GM12878 (cell line): ENCODE results near the gene OSCP1. TPM values are rescaled to one million over a fixed set of nuclear protein-coding genes. Genes with fewer than 3 reads are reported as not detected.

ENCODE experiments used
- ATAC-seq: fragments of 200-7000 bp; cut with Tn5 transposase; 3 replicates; pipeline ENCODE4 v1.9.1; 2020; ENCODE audit warnings: mild to moderate bottlenecking, moderate library complexity
- BruUV-seq: library from RNA; stranded (reverse); fragments of 400-500 nt; replicated peaks from 2 replicates; lab custom pipeline; 2021; lab: Mats Ljungman, UMichigan
- CTCF ChIA-PET: fragments of 300-600 bp; sonication (Branson Sonifier 250); formaldehyde crosslinking; extraction: SDS; loops from one replicate; lab custom pipeline; 2021; ENCODE audit warnings: inconsistent platforms; lab: Yijun Ruan, JAX
- POLR2A ChIA-PET: fragments of 350-600 bp; formaldehyde crosslinking; extraction: SDS; loops from one replicate; lab custom pipeline; 2021; ENCODE audit warnings: inconsistent platforms; lab: Charles Lee
- RAD21 ChIA-PET: fragments of 300-600 bp; sonication (Branson Sonifier 250); formaldehyde crosslinking; loops from one replicate; lab custom pipeline; 2023; ENCODE audit warnings: antibody characterized with exemption; ENCODE audit not compliant: unreplicated experiment; lab: Charles Lee
- SMC1A ChIA-PET: fragments of 300-600 bp; sonication (Branson Sonifier 250); formaldehyde crosslinking; loops from one replicate; lab custom pipeline; 2023; ENCODE audit not compliant: unreplicated experiment, uncharacterized antibody; lab: Charles Lee
- DNase-seq: peaks from one replicate; pipeline ENCODE4 v3.0.0-alpha.2; 2011; ENCODE audit warnings: low read depth, low spot score
- FAIRE-seq: peaks from 3 replicates; lab custom pipeline; 2011; peaks lifted over from hg19 to GRCh38; lab: Jason Lieb, UNC
- H2AFZ ChIP-seq: 2 replicates; pipeline ENCODE4 v1.6.0; 2011; ENCODE audit warnings: low read depth, low read length, control low read depth; ENCODE audit not compliant: control insufficient read depth
- H3K27ac ChIP-seq: 2 replicates; pipeline ENCODE4 v1.5.1; 2011; ENCODE audit warnings: control low read depth; ENCODE audit not compliant: control insufficient read depth, insufficient read depth
- H3K27me3 ChIP-seq, 2 experiments: replicated peaks in 1 of 2; 2 replicates each; pipeline versions ENCODE4 v1.6.0 to v1.6.1; 2011; ENCODE audit warnings: low read length in 1 of 2; ENCODE audit not compliant: control insufficient read depth in 2 of 2, insufficient read depth in 2 of 2
- H3K36me3 ChIP-seq, 2 experiments: 2 replicates each; pipeline ENCODE4 v1.5.1; 2011; ENCODE audit warnings: low read length in 1 of 2; ENCODE audit not compliant: control insufficient read depth in 2 of 2, insufficient read depth in 2 of 2
- H3K4me1 ChIP-seq: 2 replicates; pipeline ENCODE4 v1.6.1; 2011; ENCODE audit warnings: mild to moderate bottlenecking, low read length, moderate library complexity, mixed read lengths; ENCODE audit not compliant: control insufficient read depth, insufficient read depth
- H3K4me2 ChIP-seq: 2 replicates; pipeline ENCODE4 v1.6.0; 2011; ENCODE audit warnings: control low read depth; ENCODE audit not compliant: control insufficient read depth, insufficient read depth
- H3K4me3 ChIP-seq: fragments of 200-600 bp; sonication (generic); 2 replicates; pipeline ENCODE4 v1.5.1; 2016
- H3K79me2 ChIP-seq: 2 replicates; pipeline ENCODE4 v1.6.0; 2011; ENCODE audit warnings: low read length; ENCODE audit not compliant: control insufficient read depth, insufficient read depth
- H3K9ac ChIP-seq: 2 replicates; pipeline ENCODE4 v1.8.0; 2011; ENCODE audit warnings: low read length, control low read depth, mixed read lengths; ENCODE audit not compliant: control insufficient read depth, insufficient read depth
- H3K9me3 ChIP-seq: replicated peaks from 3 replicates; pipeline ENCODE4 v1.5.1; 2011; ENCODE audit warnings: mild to moderate bottlenecking, low read length; ENCODE audit not compliant: control insufficient read depth, insufficient read depth
- H4K20me1 ChIP-seq: 2 replicates; pipeline ENCODE4 v1.6.0; 2011; ENCODE audit not compliant: control insufficient read depth, insufficient read depth
- ATF2 ChIP-seq: IDR thresholded peaks from 2 replicates; pipeline ENCODE4 v1.6.1; 2012; ENCODE audit warnings: low read length, inconsistent platforms
- CREB1 ChIP-seq: IDR thresholded peaks from 2 replicates; pipeline ENCODE4 v1.6.1; 2012; ENCODE audit warnings: low read depth, mild to moderate bottlenecking, inconsistent platforms
- HDAC2 ChIP-seq: fragments of 200-600 bp; sonication (generic); IDR thresholded peaks from 2 replicates; pipeline ENCODE4 v1.6.1; 2017
- HDAC6 ChIP-seq: fragments of 200-600 bp; sonication (generic); IDR thresholded peaks from one replicate; pipeline ENCODE4 v1.8.0; 2017; ENCODE audit warnings: antibody characterized with exemption; ENCODE audit not compliant: unreplicated experiment
- MEF2B ChIP-seq: fragments of 450-650 bp; IDR thresholded peaks from 2 replicates; pipeline ENCODE4 v1.6.1; 2018; ENCODE audit warnings: mild to moderate bottlenecking, moderate library complexity; ENCODE audit not compliant: partially characterized antibody, poor library complexity, severe bottlenecking
- POLR2AphosphoS5 ChIP-seq: IDR thresholded peaks from 2 replicates; pipeline ENCODE4 v1.6.1; 2011; ENCODE audit warnings: mild to moderate bottlenecking, low read length, inconsistent platforms
- ZSCAN29 ChIP-seq: fragments of 450-650 bp; IDR thresholded peaks from 2 replicates; pipeline ENCODE4 v1.6.1; 2017; ENCODE audit warnings: mild to moderate bottlenecking, moderate library complexity
- WGBS: methylation state at CpG from one replicate; pipeline ENCODE4 v1.1.6; 2016; ENCODE audit warnings: low lambda C conversion rate; ENCODE audit not compliant: insufficient replicate concordance, insufficient coverage; ENCODE audit errors: missing lambda C conversion rate; 5-methylcytosine and 5-hydroxymethylcytosine counted together
- in situ Hi-C: fragments of 300-500 bp; cut with MboI; formaldehyde crosslinking; loops from 9 replicates; pipeline ENCODE4 v1.14.3; 2018; ENCODE audit warnings: mixed read lengths
- intact Hi-C: fragments of 100-400 bp; cut with micrococcal nuclease; formaldehyde crosslinking; loops from one replicate; pipeline ENCODE4 v1.14.2; 2022; ENCODE audit not compliant: unreplicated experiment
- polyA plus RNA-seq, 11 experiments: library from polyadenylated mRNA; depleted of rRNA in 4 of 11; unstranded in 6 of 11; stranded (reverse) in 5 of 11; fragments of >200 nt; fragmentation: Nextera tagmentation in 4 of 11; fragmentation: Illumina TruSeq in 1 of 11; extraction: Ambion mirVana in 4 of 11; extraction: Trizol in 1 of 11; gene quantifications; 1 replicate in 1 of 11; 2 replicates in 10 of 11; pipeline versions ENCODE4 v1.2.1 to v1.2.3, GENCODE V29; 2011 to 2016; ENCODE audit warnings: inconsistent platforms in 2 of 11, missing spikeins in 2 of 11, low read depth in 1 of 11
- total RNA-seq, 4 experiments: library from RNA; depleted of rRNA in 3 of 4; stranded (reverse); fragments of >200 nt in 3 of 4; fragmentation: Illumina TruSeq in 1 of 4; extraction: Trizol in 1 of 4; gene quantifications; 2 replicates each; pipeline versions ENCODE4 v1.2.1 to v1.2.3, GENCODE V29; 2013 to 2021
- TF ChIP-seq, protein P1 (sequence below): fragments of 450-650 bp; IDR thresholded peaks from 2 replicates; pipeline ENCODE4 v1.6.1; 2017; ENCODE audit warnings: mild to moderate bottlenecking, low read depth, inconsistent platforms; ENCODE audit not compliant: poor library complexity, severe bottlenecking
- TF ChIP-seq, protein P2 (sequence below): fragments of 450-650 bp; IDR thresholded peaks from 2 replicates; pipeline ENCODE4 v1.6.1; 2018; ENCODE audit warnings: mild to moderate bottlenecking, low read depth, moderate library complexity; ENCODE audit not compliant: partially characterized antibody

OSCP1 gene
- total and polyA plus RNA-seq, 10 of the 15 experiments (the other 5 are each of a cell fraction or from before 2014, with no cell fraction given) = 1.8 to 5.9 (median 3.0) TPM

- Histone ChIP-seq H3K27ac (no peak within 1 kb of the TSS), H4K20me1 (no peaks in the 10 kb centered on the region), H2AFZ (no peak within 1 kb of the TSS)
- no peak for FAIRE-seq
- no peak for TF ChIP-seq CREB1
- TF ChIP-seq, protein P1, sequence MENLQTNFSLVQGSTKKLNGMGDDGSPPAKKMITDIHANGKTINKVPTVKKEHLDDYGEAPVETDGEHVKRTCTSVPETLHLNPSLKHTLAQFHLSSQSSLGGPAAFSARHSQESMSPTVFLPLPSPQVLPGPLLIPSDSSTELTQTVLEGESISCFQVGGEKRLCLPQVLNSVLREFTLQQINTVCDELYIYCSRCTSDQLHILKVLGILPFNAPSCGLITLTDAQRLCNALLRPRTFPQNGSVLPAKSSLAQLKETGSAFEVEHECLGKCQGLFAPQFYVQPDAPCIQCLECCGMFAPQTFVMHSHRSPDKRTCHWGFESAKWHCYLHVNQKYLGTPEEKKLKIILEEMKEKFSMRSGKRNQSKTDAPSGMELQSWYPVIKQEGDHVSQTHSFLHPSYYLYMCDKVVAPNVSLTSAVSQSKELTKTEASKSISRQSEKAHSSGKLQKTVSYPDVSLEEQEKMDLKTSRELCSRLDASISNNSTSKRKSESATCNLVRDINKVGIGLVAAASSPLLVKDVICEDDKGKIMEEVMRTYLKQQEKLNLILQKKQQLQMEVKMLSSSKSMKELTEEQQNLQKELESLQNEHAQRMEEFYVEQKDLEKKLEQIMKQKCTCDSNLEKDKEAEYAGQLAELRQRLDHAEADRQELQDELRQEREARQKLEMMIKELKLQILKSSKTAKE = no peak
- no peak for TF ChIP-seq MEF2B
- no peak for TF ChIP-seq ATF2
- TF ChIP-seq, protein P2, sequence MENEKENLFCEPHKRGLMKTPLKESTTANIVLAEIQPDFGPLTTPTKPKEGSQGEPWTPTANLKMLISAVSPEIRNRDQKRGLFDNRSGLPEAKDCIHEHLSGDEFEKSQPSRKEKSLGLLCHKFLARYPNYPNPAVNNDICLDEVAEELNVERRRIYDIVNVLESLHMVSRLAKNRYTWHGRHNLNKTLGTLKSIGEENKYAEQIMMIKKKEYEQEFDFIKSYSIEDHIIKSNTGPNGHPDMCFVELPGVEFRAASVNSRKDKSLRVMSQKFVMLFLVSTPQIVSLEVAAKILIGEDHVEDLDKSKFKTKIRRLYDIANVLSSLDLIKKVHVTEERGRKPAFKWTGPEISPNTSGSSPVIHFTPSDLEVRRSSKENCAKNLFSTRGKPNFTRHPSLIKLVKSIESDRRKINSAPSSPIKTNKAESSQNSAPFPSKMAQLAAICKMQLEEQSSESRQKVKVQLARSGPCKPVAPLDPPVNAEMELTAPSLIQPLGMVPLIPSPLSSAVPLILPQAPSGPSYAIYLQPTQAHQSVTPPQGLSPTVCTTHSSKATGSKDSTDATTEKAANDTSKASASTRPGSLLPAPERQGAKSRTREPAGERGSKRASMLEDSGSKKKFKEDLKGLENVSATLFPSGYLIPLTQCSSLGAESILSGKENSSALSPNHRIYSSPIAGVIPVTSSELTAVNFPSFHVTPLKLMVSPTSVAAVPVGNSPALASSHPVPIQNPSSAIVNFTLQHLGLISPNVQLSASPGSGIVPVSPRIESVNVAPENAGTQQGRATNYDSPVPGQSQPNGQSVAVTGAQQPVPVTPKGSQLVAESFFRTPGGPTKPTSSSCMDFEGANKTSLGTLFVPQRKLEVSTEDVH = no peak
- TF ChIP-seq HDAC2 = no peak
- no peak for TF ChIP-seq POLR2AphosphoS5
- no peak for TF ChIP-seq ZSCAN29
- no peak for TF ChIP-seq HDAC6
- TF ChIP-seq, all 136 proteins: peak for 0
- in situ Hi-C loops = no loop called here
- Histone ChIP-seq H3K4me2 (no peak within 1 kb of the TSS), H3K4me3 (no peak within 1 kb of the TSS), H3K4me1 (peaks cover 6% of the 10 kb centered on the region; the same call in 1 of the 2 replicates), H3K9me3 (no peaks in the 10 kb centered on the region), H3K9ac (no peak within 1 kb of the TSS), H3K27me3 (peaks cover 0 to 1% of the 10 kb centered on the region in 2 experiments; a peak in 3 of 4 replicates), H3K36me3 (no peaks in the 10 kb centered on the region), H3K79me2 (no peaks in the 10 kb centered on the region)
- intact Hi-C loops = no loop called here
- CTCF ChIA-PET = no interaction called here
- RAD21 ChIA-PET = no interaction called here
- BruUV-seq = no TSS peak
- 22% methylated on average over 13 of the region's 13 CpGs for WGBS
- SMC1A ChIA-PET = no interaction called here
- POLR2A ChIA-PET = interaction anchor here (0.6 kb wide), 2 partner anchors 18 to 33 kb away, joined by 3 read pairs; partner anchors contain the start of gene OSCP1
- no peak for DNase-seq
- ATAC-seq = no peak; the same call in 2 of the 3 replicates
These were observed 32.6 kb upstream of the OSCP1 start, which contains the start of gene CSF3R for GRCh38 chr1:36482724-36483388. Gene CSF3R, minus strand, starts transcription at chr1:36482913. Its CDS starts 3,417 bp downstream, at chr1:36479496.
